ENCODE data around the gene PLEKHM2.

Gene PLEKHM2

GRCh38 chr1:15767941-15768340 is 83.8 kb downstream of the PLEKHM2 start:
- no peak for DNase-seq (ENCODE audit: insufficient read length, low spot score)
- no peak for FAIRE-seq
- no peak for TF ChIP-seq POLR2A (IDR thresholded peaks at IDR 0.05; ENCODE audit: low read depth, low read length)

DNA sequence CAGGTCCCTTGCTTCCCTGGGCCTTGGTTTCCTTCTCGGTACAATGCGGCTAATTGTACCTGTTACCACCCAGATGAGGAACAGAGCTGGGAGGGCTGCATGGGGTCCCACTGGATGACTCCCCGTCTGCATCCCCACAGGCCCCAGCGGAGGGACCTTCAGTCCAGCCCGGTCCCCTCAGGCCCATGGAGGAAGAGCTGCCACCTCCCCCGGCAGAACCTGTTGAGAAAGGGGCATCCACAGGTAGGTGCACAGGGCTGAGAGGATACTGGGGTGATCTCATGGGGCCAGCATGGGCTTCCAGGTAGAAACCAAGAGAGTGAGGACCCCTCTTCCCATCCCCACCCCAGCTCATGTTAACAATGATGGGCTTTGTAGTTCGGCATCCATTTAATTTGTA is 84.3 kb downstream of the PLEKHM2 start:
- DNase-seq (ENCODE audit: insufficient read length, low spot score) (no peak), FAIRE-seq (no peak)
- no peak for TF ChIP-seq POLR2A (IDR thresholded peaks at IDR 0.05; ENCODE audit: low read depth, low read length)

DNA sequence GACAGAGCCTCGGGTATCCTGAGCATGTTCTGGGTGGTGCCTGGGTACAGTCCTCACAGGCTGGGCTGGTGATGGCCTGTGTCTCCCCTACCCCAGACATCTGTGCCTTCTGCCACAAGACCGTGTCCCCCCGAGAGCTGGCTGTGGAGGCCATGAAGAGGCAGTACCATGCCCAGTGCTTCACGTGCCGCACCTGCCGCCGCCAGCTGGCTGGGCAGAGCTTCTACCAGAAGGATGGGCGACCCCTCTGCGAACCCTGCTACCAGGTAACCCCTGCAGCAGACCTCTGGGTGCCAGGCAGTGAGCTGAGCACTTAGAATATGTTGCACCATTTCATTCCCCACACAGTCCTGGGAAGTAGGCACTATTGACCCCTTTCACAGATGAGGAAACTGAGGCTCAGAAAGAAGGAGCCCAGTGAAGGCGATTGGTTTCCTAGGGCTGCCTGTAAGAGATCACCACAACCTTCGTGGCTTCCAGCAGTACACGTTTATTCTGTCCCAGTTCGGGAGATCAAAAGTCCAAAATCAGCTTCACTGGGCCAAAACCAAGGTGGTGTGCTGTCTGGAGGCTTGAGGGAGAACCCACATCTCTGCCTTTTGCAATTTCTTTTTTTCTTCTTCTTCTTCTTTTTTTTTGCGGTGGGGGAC is 86.3 kb downstream of the PLEKHM2 start:
- no peak for FAIRE-seq
- no peak for TF ChIP-seq POLR2A (IDR thresholded peaks at IDR 0.05; ENCODE audit: low read depth, low read length)
- DNase-seq (ENCODE audit: insufficient read length, low spot score), result no peak

DNA sequence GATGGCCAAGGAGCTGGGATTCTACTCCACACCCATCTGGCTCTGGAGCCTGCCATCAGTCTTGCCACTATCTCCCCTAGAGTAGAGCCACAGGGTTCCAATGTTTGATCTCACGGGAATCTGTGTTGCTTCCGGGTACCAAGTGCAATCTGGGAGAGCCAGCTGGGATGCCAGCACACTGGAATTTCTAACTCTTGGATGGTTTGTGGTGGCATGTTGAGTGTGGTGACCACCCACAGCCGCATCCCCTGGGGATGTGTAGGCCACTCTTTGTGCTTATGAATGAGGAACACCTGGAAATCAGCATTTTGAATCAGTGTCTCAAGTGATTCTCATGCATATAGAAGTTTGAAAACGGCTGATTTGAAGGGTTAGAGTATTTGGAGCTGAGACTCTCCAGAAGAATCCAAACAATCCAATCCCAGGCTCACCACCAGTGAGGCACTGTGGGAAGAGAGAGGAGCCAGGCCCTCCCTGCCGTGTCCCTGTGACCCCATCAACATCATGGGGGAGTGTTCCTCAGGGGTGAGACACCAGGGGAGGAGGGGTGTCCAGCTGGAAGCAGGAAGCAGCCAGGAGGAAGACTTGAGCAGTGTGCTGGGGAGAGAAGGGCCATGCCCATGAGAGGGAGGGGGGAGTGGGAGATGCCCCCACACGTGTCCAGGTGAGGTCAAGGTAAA is 87.9 kb downstream of the PLEKHM2 start:
- no peak for DNase-seq (ENCODE audit: insufficient read length, low spot score)
- TF ChIP-seq POLR2A (IDR thresholded peaks at IDR 0.05; ENCODE audit: low read depth, low read length), result no peak
- FAIRE-seq, result no peak

- no peak for TF ChIP-seq POLR2A (IDR thresholded peaks at IDR 0.05; ENCODE audit: low read depth, low read length)
- DNase-seq (ENCODE audit: insufficient read length, low spot score) (no peak), FAIRE-seq (no peak)
Measured at GRCh38 chr1:15775706-15776105, 91.6 kb downstream of the PLEKHM2 start.

- FAIRE-seq (no peak), DNase-seq (ENCODE audit: insufficient read length, low spot score) (no peak)
Measured at GRCh38 chr1:15777909-15778707, 94.0 kb downstream of the PLEKHM2 start.

More at GRCh38 chr1:15777909-15778707, 94.0 kb downstream of the PLEKHM2 start:
- no peak for TF ChIP-seq POLR2A (IDR thresholded peaks at IDR 0.05; ENCODE audit: low read depth, low read length)
